Stimulated activated naive CD4-positive, alpha-beta T cell treated with Interleukin-2 at 50 U/mL for 16 hours (primary cell): Measurements from ENCODE around the gene DEF6.

Experiments
- DNase-seq: peaks from one replicate; lab custom pipeline; 2025; lab: John Stamatoyannopoulos, UW

DEF6 gene

GRCh38 chr6:35297601-35298481 lies at the start of gene DEF6:
DEF6 (plus strand) TSS chr6:35297818; CDS start chr6:35297857, 39 bp downstream.
- DNase-seq: peak; percentile 85

DNA sequence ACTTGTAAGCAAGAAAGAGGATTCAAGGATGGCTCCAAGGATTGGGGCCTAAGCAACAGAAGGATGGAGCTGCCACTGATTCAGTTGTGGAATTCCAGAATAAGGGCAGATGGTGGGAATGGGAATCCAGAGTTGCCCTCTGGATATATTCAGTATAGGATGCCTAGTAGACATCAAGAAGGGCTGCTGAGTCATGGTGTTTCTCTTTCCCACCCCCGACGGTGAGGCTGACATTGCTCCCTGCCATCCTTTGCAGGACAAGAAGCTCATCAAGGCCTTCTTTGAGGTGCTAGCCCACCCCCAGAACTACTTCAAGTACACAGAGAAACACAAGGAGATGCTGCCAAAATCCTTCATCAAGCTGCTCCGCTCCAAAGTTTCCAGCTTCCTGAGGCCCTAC lies 49.3 kb upstream of the DEF6 start:
- DNase-seq: no peak

DNA sequence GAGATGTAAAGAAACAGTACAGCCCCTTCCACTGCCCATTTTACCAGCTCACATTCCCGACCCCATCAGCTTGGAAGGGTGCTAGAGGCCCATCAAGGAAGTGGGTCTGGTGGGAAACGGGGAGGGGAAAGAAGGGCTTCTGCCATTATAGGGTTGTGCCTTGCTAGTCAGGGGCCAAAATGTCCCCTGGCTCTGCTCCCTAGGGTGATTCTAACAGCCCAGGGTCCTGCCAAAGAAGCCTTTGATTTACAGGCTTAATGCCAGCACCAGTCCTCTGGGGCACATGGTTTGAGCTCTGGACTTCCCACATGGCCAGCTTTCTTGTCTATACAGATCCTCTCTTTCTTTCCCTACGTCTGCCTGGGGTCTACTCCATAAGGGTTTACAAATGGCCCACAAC lies 48.7 kb upstream of the DEF6 start:
- DNase-seq: no peak

DNA sequence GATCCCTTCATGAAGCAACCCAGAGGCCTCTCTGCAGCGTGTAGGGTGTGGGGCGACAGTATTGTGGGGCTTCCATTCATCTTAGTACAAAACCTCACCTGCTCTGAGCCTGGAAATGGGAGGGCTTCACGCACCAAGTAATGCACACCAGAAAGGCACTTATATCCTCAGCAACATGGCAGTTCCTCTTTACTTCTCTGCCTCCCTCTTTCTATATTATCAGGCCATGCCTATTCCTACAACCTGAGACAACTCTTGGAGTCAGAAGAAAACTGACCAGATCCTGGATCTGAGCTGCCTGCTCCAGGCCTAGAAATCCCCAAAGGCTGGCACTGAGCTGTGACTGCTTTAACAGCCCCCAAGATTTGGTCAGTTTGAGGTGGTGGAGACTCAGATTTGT lies 45.7 kb upstream of the DEF6 start:
- no peak for DNase-seq

DNA sequence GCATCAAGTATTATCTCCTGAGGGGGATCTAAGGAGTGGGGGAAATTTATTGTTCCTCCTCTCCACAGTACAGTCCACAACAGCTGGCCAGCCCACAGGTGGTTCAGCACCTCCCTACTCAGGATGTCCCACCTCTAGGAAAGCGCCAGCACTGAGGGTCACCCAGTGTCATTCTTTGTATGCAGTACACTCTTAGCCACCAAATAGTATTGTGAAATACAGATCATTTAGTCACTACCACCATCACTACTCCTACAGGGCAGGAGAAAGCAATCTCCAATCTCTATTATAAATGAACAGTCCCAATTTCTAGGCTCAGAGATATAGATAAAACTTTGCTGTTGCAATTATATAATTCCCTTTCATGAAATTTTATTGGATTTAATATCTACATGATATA lies 44.4 kb upstream of the DEF6 start:
- no peak for DNase-seq

- DNase-seq: no peak
Measured at GRCh38 chr6:35258336-35258735, 39.3 kb upstream of the DEF6 start.

- DNase-seq: no peak
Measured at GRCh38 chr6:35258858-35259193, 38.8 kb upstream of the DEF6 start.

DNA sequence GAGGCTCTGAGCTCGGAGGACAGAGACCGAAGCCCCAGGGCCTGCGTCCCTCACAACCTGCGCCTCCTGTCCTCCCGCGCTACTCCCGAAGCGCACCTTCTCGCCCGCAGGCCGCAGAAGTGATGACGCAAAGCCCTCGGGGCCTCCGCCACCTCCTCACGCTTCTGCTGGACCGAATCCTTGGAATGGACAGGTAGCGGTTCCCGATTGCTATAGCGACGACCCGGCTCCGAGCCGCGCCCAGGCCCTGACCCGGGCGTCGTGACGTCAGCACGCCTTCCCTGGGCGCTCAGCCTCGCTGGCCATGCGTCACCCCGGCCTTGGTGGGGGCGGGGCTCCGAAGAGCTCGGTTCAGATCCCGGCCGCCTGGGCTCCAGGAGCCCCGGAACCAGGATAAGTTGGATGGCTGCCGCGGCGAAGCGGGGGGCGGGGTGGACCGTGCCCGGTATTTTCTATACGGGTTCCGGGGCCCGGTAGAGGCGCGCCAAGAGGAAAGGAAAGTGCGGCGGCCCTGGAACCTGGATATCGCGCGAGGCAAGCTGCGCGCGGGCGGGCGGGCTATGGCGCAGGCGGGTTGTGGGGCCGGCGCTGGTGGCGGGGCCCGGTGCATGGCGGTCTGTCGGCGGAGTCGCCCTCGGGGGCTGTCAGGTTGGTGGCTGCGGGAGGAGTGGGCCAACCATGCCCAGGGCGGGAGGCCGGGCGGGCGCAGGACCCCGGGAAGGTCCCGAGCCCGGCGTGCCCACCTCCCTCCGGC lies 38.2 kb upstream of the DEF6 start, which contains the start of gene ZNF76:
ZNF76 (plus strand) TSS at position 542 of the 754 bp plus-strand sequence. CDS start 21,417 bp downstream, outside the sequence.
- DNase-seq: peak; percentile 89

- DNase-seq: peak; percentile 68
Measured at GRCh38 chr6:35259948-35260590, 37.5 kb upstream of the DEF6 start.

DNA sequence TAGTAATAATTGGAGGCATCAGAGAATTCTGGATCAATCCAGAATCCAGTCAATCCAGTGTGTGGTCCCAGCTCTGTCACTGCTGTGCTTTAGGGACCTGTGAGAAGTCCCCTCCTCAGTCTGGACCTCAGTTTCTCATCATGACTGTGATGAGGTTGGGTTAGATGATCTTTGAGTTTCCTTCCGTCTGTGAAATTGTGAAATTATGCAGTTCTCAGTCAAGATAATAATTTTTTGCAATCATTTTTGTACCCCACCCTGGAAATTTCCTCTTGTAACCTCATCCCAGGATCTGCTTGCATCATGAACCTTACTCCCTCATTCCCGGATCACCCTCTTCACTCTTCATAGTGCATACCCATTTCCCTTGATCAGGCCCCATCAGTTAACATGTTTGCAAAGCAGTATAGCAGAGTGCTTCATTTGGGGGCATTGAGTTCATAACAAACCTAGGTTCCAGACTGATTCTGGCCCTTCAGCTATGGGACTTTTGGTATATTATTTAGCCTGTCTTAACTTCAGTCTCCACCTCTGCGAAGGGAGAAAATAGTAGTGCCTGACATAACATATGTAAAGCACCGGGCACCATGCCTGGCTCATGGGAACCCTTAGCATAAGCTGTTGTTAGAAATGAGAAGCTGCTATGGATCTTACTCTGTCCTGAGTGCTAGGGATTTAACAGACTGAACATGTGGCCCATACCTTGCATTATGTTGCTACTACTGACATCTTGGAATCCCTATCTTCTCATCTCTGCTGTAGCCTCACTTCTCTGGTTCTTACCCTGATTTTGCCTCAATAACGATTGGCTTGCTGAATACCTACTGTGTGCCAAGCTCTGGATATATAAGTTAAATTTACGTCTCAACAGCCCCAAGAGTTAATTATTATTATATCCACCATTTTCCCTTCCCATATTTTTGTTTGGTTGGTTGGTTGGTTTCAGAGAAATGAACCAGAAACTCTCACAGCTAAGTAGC lies 36.7 kb upstream of the DEF6 start:
- no peak for DNase-seq

DNA sequence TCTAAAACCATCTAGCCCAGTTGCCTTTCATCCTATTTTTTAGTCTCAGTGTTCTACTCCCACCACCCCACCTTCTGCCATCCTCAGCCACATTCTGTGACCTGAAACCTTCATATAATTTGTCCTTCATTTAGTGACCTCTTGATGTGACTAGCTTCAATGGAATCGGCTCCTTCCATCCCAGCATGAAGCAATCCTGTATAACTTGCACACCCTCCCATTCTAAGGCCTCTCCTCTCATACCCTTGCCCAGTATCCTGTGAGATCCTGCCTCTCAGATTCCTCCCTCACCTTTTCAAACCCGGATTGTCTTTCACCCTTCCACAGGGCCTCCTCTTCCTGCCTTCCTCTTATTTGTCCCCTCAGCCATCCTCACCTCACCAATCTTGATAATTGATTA lies 35.0 kb upstream of the DEF6 start:
- DNase-seq: no peak

DNA sequence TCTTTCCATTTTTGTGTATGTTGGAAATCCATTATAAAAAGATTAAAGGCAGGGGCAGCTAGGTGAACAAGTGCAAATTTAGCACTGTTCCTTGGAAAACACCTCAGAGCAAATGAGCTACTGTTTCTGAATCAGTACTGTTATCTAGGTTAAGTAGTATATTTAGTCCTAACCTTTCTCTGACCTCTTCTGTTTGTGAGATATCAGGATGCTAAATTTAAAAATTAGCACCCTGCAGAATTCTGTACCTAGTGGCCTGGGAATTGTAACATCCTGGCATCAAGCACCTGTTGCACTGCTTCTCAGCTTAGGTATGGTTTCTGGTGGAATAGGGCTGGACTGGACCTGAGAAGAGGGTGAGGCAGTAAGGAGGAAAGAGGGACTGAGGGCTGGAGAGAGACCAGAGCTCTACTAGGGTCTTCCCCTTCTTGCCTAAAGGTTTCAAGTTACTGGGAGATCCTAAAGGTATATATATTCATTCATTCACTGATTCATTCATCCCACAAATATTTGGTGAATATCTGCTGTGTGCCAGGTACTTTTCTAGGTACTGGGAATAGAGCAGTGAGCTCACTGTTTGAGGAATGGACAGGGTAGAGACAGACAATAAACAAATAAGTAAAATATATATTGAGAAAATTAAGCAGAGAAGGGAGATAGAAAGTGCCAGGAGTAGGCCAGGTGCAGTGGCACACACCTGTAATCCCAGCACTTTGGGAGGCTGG lies 32.9 kb upstream of the DEF6 start:
- no peak for DNase-seq

- DNase-seq: no peak
Measured at GRCh38 chr6:35265523-35265922, 32.1 kb upstream of the DEF6 start.

- DNase-seq: no peak
Measured at GRCh38 chr6:35267446-35267845, 30.2 kb upstream of the DEF6 start.

- no peak for DNase-seq
Measured at GRCh38 chr6:35267897-35268296, 29.7 kb upstream of the DEF6 start.

GRCh38 chr6:35272005-35272404 lies 25.6 kb upstream of the DEF6 start:
- DNase-seq: no peak

DNA sequence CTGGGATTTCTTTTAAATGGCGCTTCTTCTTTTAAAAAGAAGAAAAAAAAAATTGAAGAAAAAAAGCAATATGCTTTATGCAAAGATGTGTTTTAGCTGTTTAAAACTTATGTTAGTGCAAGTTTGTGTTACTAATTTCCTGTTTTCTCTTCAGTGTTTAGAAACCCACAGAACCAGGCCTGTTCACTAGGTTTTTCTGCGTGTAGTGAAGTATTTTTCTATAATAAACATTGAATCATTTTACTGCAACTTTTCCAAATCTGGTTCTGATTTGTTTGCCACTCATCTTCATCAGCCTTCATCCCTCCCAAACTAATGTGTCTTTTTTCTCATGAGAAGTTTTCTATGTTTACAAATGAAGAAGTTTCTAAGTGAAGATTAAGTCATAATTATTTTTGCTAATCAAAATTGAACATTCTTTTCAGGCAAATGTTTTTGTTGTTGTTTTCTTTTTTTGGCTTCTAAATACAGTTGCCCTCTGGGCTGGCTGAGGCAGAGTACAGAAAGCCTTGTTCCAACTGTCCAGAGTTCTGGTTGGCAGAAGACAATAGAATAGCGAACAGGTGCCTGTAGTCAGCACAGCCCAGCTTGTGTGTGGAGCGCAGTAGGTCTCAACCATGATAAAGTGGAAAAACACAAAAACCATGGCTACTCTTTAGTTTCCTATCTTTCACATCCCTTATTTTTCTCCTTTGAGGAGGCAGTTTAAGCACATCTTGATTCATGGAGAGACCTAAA lies 23.6 kb upstream of the DEF6 start:
- no peak for DNase-seq

DNA sequence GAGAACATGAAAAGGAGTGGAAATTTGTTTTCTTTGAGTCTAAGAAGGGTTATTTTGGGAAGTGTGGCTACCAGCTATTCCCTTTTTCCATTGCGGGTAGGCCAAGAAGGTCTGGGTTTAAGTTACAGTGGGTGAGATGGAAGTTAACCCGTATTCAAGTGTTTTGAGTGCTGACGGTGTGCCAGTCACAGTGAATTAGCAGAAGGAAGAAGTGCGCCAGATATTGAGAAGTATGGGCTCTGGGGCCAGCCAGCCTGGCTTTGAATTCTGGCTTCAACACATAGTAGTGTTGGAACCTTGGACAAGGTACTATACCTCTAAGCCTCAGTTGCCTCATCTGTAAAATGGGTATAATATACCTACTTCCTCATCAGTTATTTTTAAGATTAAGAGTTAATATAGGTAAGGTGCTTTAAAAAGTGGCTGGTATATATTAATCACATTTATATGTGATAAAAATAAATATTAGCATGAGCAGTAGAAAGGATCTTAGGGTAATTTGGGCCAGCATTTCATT lies 21.8 kb upstream of the DEF6 start:
- no peak for DNase-seq

- DNase-seq: no peak
Measured at GRCh38 chr6:35278708-35279107, 18.9 kb upstream of the DEF6 start.

DNA sequence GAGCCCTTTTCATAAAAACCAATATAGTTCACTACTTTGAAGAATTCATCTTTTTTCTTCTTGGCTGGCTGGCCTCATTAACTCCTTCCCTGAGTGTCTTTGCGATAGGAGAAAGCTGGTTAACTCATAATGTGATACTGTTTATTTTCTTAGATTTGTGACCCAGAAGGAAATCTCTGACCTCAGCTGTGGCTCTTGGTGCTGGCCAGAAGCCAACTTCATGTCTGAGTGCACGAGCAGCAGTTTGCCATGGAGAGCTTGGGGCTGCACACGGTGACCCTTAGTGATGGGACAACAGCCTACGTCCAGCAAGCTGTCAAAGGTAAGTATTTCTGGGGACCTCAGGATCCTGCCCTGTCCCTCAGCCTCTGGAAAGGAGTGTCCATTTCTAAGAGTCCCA lies 16.7 kb upstream of the DEF6 start:
- no peak for DNase-seq
